ENCODE results near the gene FMN1.

The FMN1 gene

DNA sequence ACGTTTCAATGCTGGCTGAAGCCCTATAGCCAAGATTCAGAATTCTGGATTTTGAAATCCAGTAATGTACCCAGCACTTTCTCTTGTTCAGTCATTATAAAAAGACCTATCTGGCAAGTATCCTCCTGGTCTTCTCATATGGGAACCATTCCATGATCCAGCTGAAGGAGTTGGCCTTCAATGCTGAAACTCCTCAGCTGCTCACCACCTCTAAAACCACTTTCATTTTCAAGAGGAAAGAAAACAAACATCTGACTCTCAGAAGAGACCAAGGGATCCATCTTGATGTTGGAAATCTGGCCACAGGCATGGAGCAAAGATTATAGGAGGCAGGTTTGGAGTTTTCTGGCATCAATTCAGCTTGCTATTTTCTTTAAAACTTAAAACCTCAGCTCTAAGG is 235.4 kb downstream of the FMN1 start:
- Histone ChIP-seq H3K79me2 (ENCODE audit: control insufficient read depth, insufficient read depth, low read length, poor library complexity) (no peaks in the 10 kb centered on the region), H2BK120ac (ENCODE audit: insufficient read depth, low read length, poor library complexity) (no peak overlapping the region)

DNA sequence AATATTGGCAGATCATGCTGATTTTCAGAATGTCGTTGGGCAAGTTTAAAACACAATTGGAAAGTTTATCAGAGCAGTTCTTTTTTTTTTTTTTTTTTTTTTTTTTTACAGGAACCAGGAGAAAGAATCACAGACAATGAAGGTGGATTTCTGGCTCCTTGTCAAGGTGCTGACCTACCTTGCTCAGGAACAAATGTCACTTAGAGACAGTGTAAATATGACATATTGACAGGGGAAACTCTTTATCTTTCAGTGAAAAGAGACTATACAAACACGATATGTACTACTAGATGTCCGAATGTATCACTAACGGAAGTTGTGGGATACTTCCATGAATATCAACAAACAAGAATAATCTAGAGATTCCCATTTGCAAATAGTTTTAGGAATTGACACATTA is 237.3 kb downstream of the FMN1 start:
- H3K9me3 ChIP-seq (ENCODE audit: insufficient read depth, low read depth, low read length): no peaks in the 10 kb centered on the region
- H3K27ac ChIP-seq (ENCODE audit: low read depth, low read length): no peak overlapping the region
- no peak overlapping the region for H3K4me3 ChIP-seq (ENCODE audit: low read depth, low read length)
- no peaks in the 10 kb centered on the region for H3K79me2 ChIP-seq (ENCODE audit: control insufficient read depth, insufficient read depth, low read length, poor library complexity)
- no peaks in the 10 kb centered on the region for H3K79me1 ChIP-seq (ENCODE audit: low read length)
- no peak overlapping the region for H4K91ac ChIP-seq (ENCODE audit: low read depth, low read length)
- no peak overlapping the region for H3K18ac ChIP-seq (ENCODE audit: low read length)
- no peak overlapping the region for H3K14ac ChIP-seq (ENCODE audit: low read length)
- no peak overlapping the region for H4K8ac ChIP-seq (ENCODE audit: low read depth, low read length)
- H4K12ac ChIP-seq (ENCODE audit: low read depth, low read length): no peak overlapping the region
- no peak overlapping the region for H3K4ac ChIP-seq (ENCODE audit: low read depth, low read length)
- no peak overlapping the region for H2BK12ac ChIP-seq (ENCODE audit: low read length)
- H3K4me2 ChIP-seq (ENCODE audit: low read length): no peak overlapping the region
- peaks cover 0 to 3% of the 10 kb centered on the region in 2 experiments for H3K4me1 ChIP-seq (ENCODE audit: control insufficient read depth in 1 of 2, insufficient read depth in 2 of 2, low read length in 2 of 2)
- no peak overlapping the region for H2AK5ac ChIP-seq (ENCODE audit: low read length)
- no peaks in the 10 kb centered on the region for H3K27me3 ChIP-seq (ENCODE audit: insufficient read depth, low read length)
- no peak overlapping the region for H2AFZ ChIP-seq (ENCODE audit: insufficient read depth, low read length, poor library complexity)
- no peak overlapping the region for H2BK5ac ChIP-seq (ENCODE audit: low read depth, low read length, poor library complexity)
- no peak for DNase-seq
- no peak overlapping the region for H3K9ac ChIP-seq (ENCODE audit: low read length)
- H3K36me3 ChIP-seq (ENCODE audit: control insufficient read depth in 1 of 2, insufficient read depth in 2 of 2, low read length in 2 of 2): no peaks in the 10 kb centered on the region
- no CpG with 5 or more reads among the region's 4 CpGs for WGBS (ENCODE audit: extremely low coverage, insufficient coverage, insufficient read length)
- no peak overlapping the region for H3K23ac ChIP-seq (ENCODE audit: low read length)
- H2BK120ac ChIP-seq (ENCODE audit: insufficient read depth, low read length, poor library complexity): no peak overlapping the region

More for the DNA sequence above, 235.4 kb downstream of the FMN1 start:
- Histone ChIP-seq H3K23ac (ENCODE audit: low read length) (no peak overlapping the region), H4K8ac (ENCODE audit: low read depth, low read length) (no peak overlapping the region), H3K36me3 (ENCODE audit: control insufficient read depth in 1 of 2, insufficient read depth in 2 of 2, low read length in 2 of 2) (no peaks in the 10 kb centered on the region), H3K9ac (ENCODE audit: low read length) (no peak overlapping the region), H2AFZ (ENCODE audit: insufficient read depth, low read length, poor library complexity) (no peak overlapping the region), H3K27ac (ENCODE audit: low read depth, low read length) (no peak overlapping the region), H4K12ac (ENCODE audit: low read depth, low read length) (no peak overlapping the region), H3K4ac (ENCODE audit: low read depth, low read length) (no peak overlapping the region), H4K91ac (ENCODE audit: low read depth, low read length) (no peak overlapping the region), H3K14ac (ENCODE audit: low read length) (no peak overlapping the region), H3K18ac (ENCODE audit: low read length) (no peak overlapping the region), H3K4me2 (ENCODE audit: low read length) (no peak overlapping the region), H2BK5ac (ENCODE audit: low read depth, low read length, poor library complexity) (no peak overlapping the region), H2BK12ac (ENCODE audit: low read length) (no peak overlapping the region), H3K4me3 (ENCODE audit: low read depth, low read length) (no peak overlapping the region), H3K9me3 (ENCODE audit: insufficient read depth, low read depth, low read length) (no peaks in the 10 kb centered on the region), H3K79me1 (ENCODE audit: low read length) (no peaks in the 10 kb centered on the region), H2AK5ac (ENCODE audit: low read length) (no peak overlapping the region), H3K27me3 (ENCODE audit: insufficient read depth, low read length) (no peaks in the 10 kb centered on the region), H3K4me1 (ENCODE audit: control insufficient read depth in 1 of 2, insufficient read depth in 2 of 2, low read length in 2 of 2) (no peaks in the 10 kb centered on the region)
- WGBS (ENCODE audit: extremely low coverage, insufficient coverage, insufficient read length): no CpG with 5 or more reads among the region's 1 CpG
- no peak for DNase-seq

DNA sequence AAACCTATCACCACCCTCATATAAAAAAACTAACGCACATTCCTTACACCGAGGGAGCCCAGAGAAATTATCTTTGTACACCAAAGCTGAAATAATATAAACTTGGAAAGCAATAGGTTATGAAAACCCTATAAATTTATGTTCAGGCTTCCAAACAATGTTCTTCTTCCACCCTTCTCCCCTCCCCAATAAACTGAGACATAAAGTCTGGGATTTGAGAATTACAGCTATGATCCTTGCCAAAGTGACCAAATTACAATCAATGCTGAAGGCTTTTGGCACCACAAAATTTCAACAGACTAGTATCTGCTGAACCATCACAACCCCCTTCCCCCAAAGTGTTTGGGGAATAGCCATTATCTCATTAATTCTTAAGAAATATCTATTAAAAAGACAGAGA is 237.8 kb downstream of the FMN1 start:
- H3K36me3 ChIP-seq (ENCODE audit: control insufficient read depth in 1 of 2, insufficient read depth in 2 of 2, low read length in 2 of 2): no peaks in the 10 kb centered on the region
- H2BK120ac ChIP-seq (ENCODE audit: insufficient read depth, low read length, poor library complexity): no peak overlapping the region
- H2BK5ac ChIP-seq (ENCODE audit: low read depth, low read length, poor library complexity): no peak overlapping the region
- no peak for DNase-seq
- no peak overlapping the region for H2AK5ac ChIP-seq (ENCODE audit: low read length)
- H3K4me3 ChIP-seq (ENCODE audit: low read depth, low read length): no peak overlapping the region
- H3K79me2 ChIP-seq (ENCODE audit: control insufficient read depth, insufficient read depth, low read length, poor library complexity): no peaks in the 10 kb centered on the region
- H3K9ac ChIP-seq (ENCODE audit: low read length): no peak overlapping the region
- no peak overlapping the region for H4K91ac ChIP-seq (ENCODE audit: low read depth, low read length)
- H3K9me3 ChIP-seq (ENCODE audit: insufficient read depth, low read depth, low read length): no peaks in the 10 kb centered on the region
- H2BK12ac ChIP-seq (ENCODE audit: low read length): no peak overlapping the region
- H3K4ac ChIP-seq (ENCODE audit: low read depth, low read length): no peak overlapping the region
- no peaks in the 10 kb centered on the region for H3K79me1 ChIP-seq (ENCODE audit: low read length)
- peaks cover 0 to 3% of the 10 kb centered on the region in 2 experiments for H3K4me1 ChIP-seq (ENCODE audit: control insufficient read depth in 1 of 2, insufficient read depth in 2 of 2, low read length in 2 of 2)
- no peak overlapping the region for H3K14ac ChIP-seq (ENCODE audit: low read length)
- H3K27ac ChIP-seq (ENCODE audit: low read depth, low read length): no peak overlapping the region
- H3K27me3 ChIP-seq (ENCODE audit: insufficient read depth, low read length): no peaks in the 10 kb centered on the region
- no peak overlapping the region for H3K18ac ChIP-seq (ENCODE audit: low read length)
- no CpG with 5 or more reads among the region's 2 CpGs for WGBS (ENCODE audit: extremely low coverage, insufficient coverage, insufficient read length)
- no peak overlapping the region for H4K8ac ChIP-seq (ENCODE audit: low read depth, low read length)
- H4K12ac ChIP-seq (ENCODE audit: low read depth, low read length): no peak overlapping the region
- H2AFZ ChIP-seq (ENCODE audit: insufficient read depth, low read length, poor library complexity): no peak overlapping the region
- no peak overlapping the region for H3K23ac ChIP-seq (ENCODE audit: low read length)
- H3K4me2 ChIP-seq (ENCODE audit: low read length): no peak overlapping the region

DNA sequence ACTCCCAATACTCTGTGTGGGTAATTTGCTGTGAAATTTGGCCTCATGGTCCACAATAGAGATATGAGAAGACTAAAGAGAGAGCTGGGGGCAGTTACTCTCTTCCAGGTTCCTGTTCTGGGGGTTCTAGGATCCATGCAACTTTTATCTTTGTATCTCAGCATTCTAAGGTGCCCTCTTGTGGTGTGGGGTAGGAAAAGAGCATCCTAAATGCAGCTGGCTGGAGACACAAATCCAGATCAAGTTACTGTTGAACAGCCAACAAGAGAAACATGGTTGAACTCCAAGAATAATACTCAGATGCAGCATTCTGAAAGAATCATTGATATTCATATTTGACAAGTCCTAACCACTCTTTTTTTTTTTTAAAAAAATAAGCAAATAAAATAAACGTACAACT is 238.5 kb downstream of the FMN1 start:
- Histone ChIP-seq H3K4me2 (ENCODE audit: low read length) (no peak overlapping the region), H3K4ac (ENCODE audit: low read depth, low read length) (no peak overlapping the region), H3K36me3 (ENCODE audit: control insufficient read depth in 1 of 2, insufficient read depth in 2 of 2, low read length in 2 of 2) (no peaks in the 10 kb centered on the region), H3K4me1 (ENCODE audit: control insufficient read depth in 1 of 2, insufficient read depth in 2 of 2, low read length in 2 of 2) (peaks cover 0 to 3% of the 10 kb centered on the region in 2 experiments), H3K27me3 (ENCODE audit: insufficient read depth, low read length) (no peaks in the 10 kb centered on the region), H3K27ac (ENCODE audit: low read depth, low read length) (no peak overlapping the region), H2BK120ac (ENCODE audit: insufficient read depth, low read length, poor library complexity) (no peak overlapping the region), H3K79me2 (ENCODE audit: control insufficient read depth, insufficient read depth, low read length, poor library complexity) (no peaks in the 10 kb centered on the region), H3K79me1 (ENCODE audit: low read length) (no peaks in the 10 kb centered on the region), H3K4me3 (ENCODE audit: low read depth, low read length) (no peak overlapping the region), H4K12ac (ENCODE audit: low read depth, low read length) (no peak overlapping the region), H3K14ac (ENCODE audit: low read length) (no peak overlapping the region), H2BK5ac (ENCODE audit: low read depth, low read length, poor library complexity) (no peak overlapping the region), H2AK5ac (ENCODE audit: low read length) (no peak overlapping the region), H3K9ac (ENCODE audit: low read length) (no peak overlapping the region), H3K9me3 (ENCODE audit: insufficient read depth, low read depth, low read length) (no peaks in the 10 kb centered on the region), H2AFZ (ENCODE audit: insufficient read depth, low read length, poor library complexity) (no peak overlapping the region), H3K18ac (ENCODE audit: low read length) (no peak overlapping the region), H3K23ac (ENCODE audit: low read length) (no peak overlapping the region), H4K8ac (ENCODE audit: low read depth, low read length) (no peak overlapping the region), H4K91ac (ENCODE audit: low read depth, low read length) (no peak overlapping the region), H2BK12ac (ENCODE audit: low read length) (no peak overlapping the region)
- peak in 1 of 2 donors; percentile 17 for DNase-seq
- WGBS (ENCODE audit: extremely low coverage, insufficient coverage, insufficient read length): no CpG with 5 or more reads among the region's 1 CpG
